Left kidney (tissue), 2 donors: ENCODE measurements around the gene HGD. TPM values are rescaled to one million over a fixed set of nuclear protein-coding genes. Genes with fewer than 3 reads are reported as not detected.

Source experiments
- DNase-seq: peaks from one replicate; pipeline ENCODE4 v3.0.0-alpha.2; 2013
- polyA plus RNA-seq: library from polyadenylated mRNA; unstranded; fragments of 120-200 nt; gene quantifications from one replicate; pipeline ENCODE4 v1.2.1, GENCODE V29; 2013; ENCODE audit not compliant: insufficient read length

HGD gene
- polyA plus RNA-seq, 1 donor, result 97.3 TPM

DNA sequence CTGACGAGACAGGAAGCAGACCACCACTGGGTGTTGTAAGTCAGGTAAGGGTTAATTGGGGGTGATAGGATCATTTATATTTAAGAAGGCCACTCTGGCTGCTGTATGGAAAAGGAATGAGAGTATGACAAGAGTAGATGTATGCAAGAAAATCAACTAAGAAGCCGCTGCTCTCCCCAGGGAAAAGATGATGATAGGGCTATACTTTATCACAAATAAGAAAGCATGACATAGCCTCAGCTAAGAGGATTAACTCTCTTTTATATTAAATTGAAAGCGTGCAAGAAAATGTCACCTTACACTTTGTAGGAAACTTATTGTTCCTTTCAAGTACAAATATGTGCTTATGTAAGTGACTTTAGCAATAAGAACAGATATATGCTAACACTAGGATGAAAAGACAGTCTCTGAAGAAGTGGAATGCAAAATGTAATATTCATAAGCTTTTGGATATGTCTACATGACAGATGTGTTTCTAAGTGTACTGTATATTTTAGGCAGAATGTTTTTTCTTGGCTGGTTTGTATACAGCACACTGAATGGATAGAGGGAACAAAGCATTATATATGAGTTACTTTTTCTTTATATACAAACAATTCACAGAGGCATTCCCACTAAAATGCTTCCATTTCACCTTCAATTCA is 94.6 kb downstream of the HGD start:
- no peak for DNase-seq

Other genes with a start within 250 kb of the HGD start
- 519 TPM for gene FSTL1, start 231.2 kb downstream of the HGD start, polyA plus RNA-seq
- 167 TPM for gene NDUFB4, start 85.9 kb downstream of the HGD start, polyA plus RNA-seq
- 33.2 TPM for gene RABL3, start 60.3 kb upstream of the HGD start, polyA plus RNA-seq
- 18.5 TPM for gene GTF2E1, start 60.5 kb upstream of the HGD start, polyA plus RNA-seq
- 0.33 TPM for gene STXBP5L, start 226.0 kb upstream of the HGD start, polyA plus RNA-seq